ENCODE measurements around the gene TNNI3. TPM values are rescaled to one million over a fixed set of nuclear protein-coding genes. Genes with fewer than 3 reads are reported as not detected.

The TNNI3 gene
- total RNA-seq, 1 experiment from 2014 or later, result 14.6 TPM

- DNase-seq (ENCODE audit: low read depth, low spot score), result no peak
- Histone ChIP-seq H3K27ac (ENCODE audit: low read length) (peak overlapping the region; percentile 90), H3K36me3 (ENCODE audit: control insufficient read depth, insufficient read depth, low read length) (no peaks in the 10 kb centered on the region; the same call in 1 of the 2 replicates), H3K27me3 (ENCODE audit: control insufficient read depth, insufficient read depth, low read length) (no peaks in the 10 kb centered on the region), H3K4me1 (ENCODE audit: control insufficient read depth, insufficient read depth, low read length) (peaks cover 28% of the 10 kb centered on the region), H3K9me3 (ENCODE audit: control insufficient read depth, insufficient read depth, low read depth, low read length) (no peaks in the 10 kb centered on the region), H3K4me3 (ENCODE audit: low read depth in 2 of 2, low read length in 2 of 2) (peak overlapping the region; percentile 62 to 81)
- no peak for ATAC-seq
- in situ Hi-C loops (cut with HindIII; ENCODE audit: low pct_unique_long_range_greater_than_20kb, low sequenced_read_pairs), result no loop called here
- intact Hi-C loops (cut with micrococcal nuclease; ENCODE audit: unreplicated experiment), result no loop called here
- POLR2A ChIA-PET, result interaction anchor here (0.6 to 0.7 kb wide), 2 partner anchors 42 to 157 kb away, joined by 3 to 11 read pairs; no protein-coding TSS in a partner anchor
- CTCF ChIA-PET, result no interaction called here
- TF ChIP-seq SIN3A (IDR thresholded peaks at IDR 0.05; ENCODE audit: borderline replicate concordance, insufficient read depth, low read depth, low read length), result no peak
- no peak for TF ChIP-seq TCF7L2 (IDR thresholded peaks at IDR 0.05; ENCODE audit: low read depth, low read length)
- TF ChIP-seq REST (IDR thresholded peaks at IDR 0.05; ENCODE audit: insufficient read depth in 1 of 2, low read depth in 2 of 2, low read length in 1 of 2), result no peak
- TF ChIP-seq POLR2AphosphoS5 (IDR thresholded peaks at IDR 0.05; ENCODE audit: low read depth, low read length), result no peak
- TF ChIP-seq CTCF (IDR thresholded peaks at IDR 0.05), result no peak
- BruUV-seq (replicated peaks), result no TSS peak
These were observed 39.0 kb downstream of the TNNI3 start for GRCh38 chr19:55118401-55118991.

- TSS peak; percentile 93 for BruUV-seq (replicated peaks)
- in situ Hi-C loops (cut with HindIII; ENCODE audit: low pct_unique_long_range_greater_than_20kb, low sequenced_read_pairs), result no loop called here
- TF ChIP-seq CTCF (IDR thresholded peaks at IDR 0.05) (no peak), REST (IDR thresholded peaks at IDR 0.05; ENCODE audit: insufficient read depth in 1 of 2, low read depth in 2 of 2, low read length in 1 of 2) (peak in 1 of 2 experiments; percentile 61; a peak in 1 of 4 replicates), SIN3A (IDR thresholded peaks at IDR 0.05; ENCODE audit: borderline replicate concordance, insufficient read depth, low read depth, low read length) (no peak; the same call in 1 of the 2 replicates), TCF7L2 (IDR thresholded peaks at IDR 0.05; ENCODE audit: low read depth, low read length) (no peak), POLR2AphosphoS5 (IDR thresholded peaks at IDR 0.05; ENCODE audit: low read depth, low read length) (peak; percentile 88)
- ATAC-seq, result peak; percentile 96
- Histone ChIP-seq H3K36me3 (ENCODE audit: control insufficient read depth, insufficient read depth, low read length) (no peaks in the 10 kb centered on the region; the same call in 1 of the 2 replicates), H3K9me3 (ENCODE audit: control insufficient read depth, insufficient read depth, low read depth, low read length) (no peaks in the 10 kb centered on the region), H3K27ac (ENCODE audit: low read length) (peak overlapping the region; percentile 90), H3K4me3 (ENCODE audit: low read depth in 2 of 2, low read length in 2 of 2) (peak overlapping the region; percentile 62 to 81), H3K27me3 (ENCODE audit: control insufficient read depth, insufficient read depth, low read length) (no peaks in the 10 kb centered on the region), H3K4me1 (ENCODE audit: control insufficient read depth, insufficient read depth, low read length) (peaks cover 34% of the 10 kb centered on the region)
- DNase-seq (ENCODE audit: low read depth, low spot score), result peak; percentile 89
- CTCF ChIA-PET, result no interaction called here
- intact Hi-C loops (cut with micrococcal nuclease; ENCODE audit: unreplicated experiment), result no loop called here
- POLR2A ChIA-PET, result interaction anchor here (0.5 to 0.7 kb wide), 3 partner anchors 43 to 209 kb away, joined by 3 to 11 read pairs (median 4); no protein-coding TSS in a partner anchor
These were observed 39.7 kb downstream of the TNNI3 start for GRCh38 chr19:55117663-55118391.

Measured in Panc1 (cell line).